Measurements from ENCODE around the gene SMIM35.

DNA sequence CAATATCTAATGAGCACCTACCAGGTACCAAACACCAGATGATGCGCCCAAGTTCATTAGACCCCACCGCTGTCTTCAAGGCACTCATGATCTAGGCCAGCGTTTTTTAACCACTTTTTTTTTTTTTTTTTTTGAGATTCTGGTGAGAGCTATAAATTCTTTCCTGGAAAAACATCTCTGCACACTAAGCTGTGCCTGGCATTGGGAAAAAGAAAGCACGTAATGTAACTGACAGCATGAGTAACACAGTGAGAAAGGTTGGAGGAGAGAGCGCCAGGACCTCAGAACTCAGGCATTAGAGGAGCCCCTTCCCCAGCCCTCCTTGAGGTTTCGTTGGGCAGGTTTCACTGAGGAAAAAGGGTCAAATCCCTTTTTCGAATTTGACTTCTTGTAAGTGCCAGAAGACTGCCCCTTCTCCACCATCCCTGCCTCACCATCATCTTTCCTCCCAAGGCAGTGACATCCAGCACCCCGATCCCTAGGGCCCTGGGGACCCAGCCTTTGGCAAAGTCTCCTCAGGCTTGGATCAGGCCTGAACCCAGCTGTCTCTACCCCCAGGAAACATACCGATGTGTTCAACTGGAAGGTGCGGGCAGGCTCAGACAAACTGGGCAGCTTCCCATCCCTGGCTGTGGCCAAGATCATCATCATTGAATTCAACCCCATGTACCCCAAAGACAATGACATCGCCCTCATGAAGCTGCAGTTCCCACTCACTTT lies 26.1 kb upstream of the SMIM35 start:
- TF ChIP-seq, protein P1, sequence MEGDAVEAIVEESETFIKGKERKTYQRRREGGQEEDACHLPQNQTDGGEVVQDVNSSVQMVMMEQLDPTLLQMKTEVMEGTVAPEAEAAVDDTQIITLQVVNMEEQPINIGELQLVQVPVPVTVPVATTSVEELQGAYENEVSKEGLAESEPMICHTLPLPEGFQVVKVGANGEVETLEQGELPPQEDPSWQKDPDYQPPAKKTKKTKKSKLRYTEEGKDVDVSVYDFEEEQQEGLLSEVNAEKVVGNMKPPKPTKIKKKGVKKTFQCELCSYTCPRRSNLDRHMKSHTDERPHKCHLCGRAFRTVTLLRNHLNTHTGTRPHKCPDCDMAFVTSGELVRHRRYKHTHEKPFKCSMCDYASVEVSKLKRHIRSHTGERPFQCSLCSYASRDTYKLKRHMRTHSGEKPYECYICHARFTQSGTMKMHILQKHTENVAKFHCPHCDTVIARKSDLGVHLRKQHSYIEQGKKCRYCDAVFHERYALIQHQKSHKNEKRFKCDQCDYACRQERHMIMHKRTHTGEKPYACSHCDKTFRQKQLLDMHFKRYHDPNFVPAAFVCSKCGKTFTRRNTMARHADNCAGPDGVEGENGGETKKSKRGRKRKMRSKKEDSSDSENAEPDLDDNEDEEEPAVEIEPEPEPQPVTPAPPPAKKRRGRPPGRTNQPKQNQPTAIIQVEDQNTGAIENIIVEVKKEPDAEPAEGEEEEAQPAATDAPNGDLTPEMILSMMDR (conservative IDR thresholded peaks at IDR 0.05 in 1 of 2, IDR thresholded peaks at IDR 0.05 in 1 of 2; ENCODE audit: low read depth in 1 of 2, low read length in 2 of 2): no peak
- no peak for TF ChIP-seq EZH2 (IDR thresholded peaks at IDR 0.05; ENCODE audit: low read length, missing control alignments)
